ENCODE results near the gene SECISBP2L.

Gene SECISBP2L

GRCh38 chr15:49059491-49059890 lies 13.2 kb upstream of the SECISBP2L start:
- no peak for DNase-seq

- DNase-seq, result no peak
Measured at GRCh38 chr15:49058559-49058958, 12.3 kb upstream of the SECISBP2L start.

GRCh38 chr15:49055630-49056029 lies 9.4 kb upstream of the SECISBP2L start:
- DNase-seq, result no peak

- DNase-seq, result no peak
Measured at GRCh38 chr15:49052662-49053061, 6.4 kb upstream of the SECISBP2L start.

GRCh38 chr15:49047456-49047855 lies 1.2 kb upstream of the SECISBP2L start:
- DNase-seq, result no peak

GRCh38 chr15:49045751-49046219 lies 461 bp downstream of the SECISBP2L start:
- no peak for DNase-seq

GRCh38 chr15:49044766-49045606 lies 1.3 kb downstream of the SECISBP2L start:
- DNase-seq, result no peak

GRCh38 chr15:49044002-49044401 lies 2.2 kb downstream of the SECISBP2L start:
- DNase-seq, result no peak

- DNase-seq, result no peak
Measured at GRCh38 chr15:49042165-49042564, 4.1 kb downstream of the SECISBP2L start.

- DNase-seq, result no peak
Measured at GRCh38 chr15:49041426-49041825, 4.8 kb downstream of the SECISBP2L start.

- no peak for DNase-seq
Measured at GRCh38 chr15:49040151-49040550, 6.1 kb downstream of the SECISBP2L start.

GRCh38 chr15:49038382-49038781 lies 7.9 kb downstream of the SECISBP2L start:
- DNase-seq, result no peak

- no peak for DNase-seq
Measured at GRCh38 chr15:49037546-49037940, 8.7 kb downstream of the SECISBP2L start.

GRCh38 chr15:49036650-49037545 lies 9.3 kb downstream of the SECISBP2L start:
- DNase-seq, result no peak

- no peak for DNase-seq
Measured at GRCh38 chr15:49035825-49036224, 10.4 kb downstream of the SECISBP2L start.

- DNase-seq, result no peak
Measured at GRCh38 chr15:49032601-49033145, 13.6 kb downstream of the SECISBP2L start.

GRCh38 chr15:49031804-49032203 lies 14.4 kb downstream of the SECISBP2L start:
- DNase-seq, result no peak

- DNase-seq, result no peak
Measured at GRCh38 chr15:49026700-49027099, 19.5 kb downstream of the SECISBP2L start.

- no peak for DNase-seq
Measured at GRCh38 chr15:49024840-49025239, 21.4 kb downstream of the SECISBP2L start.

GRCh38 chr15:49023354-49023753 lies 22.9 kb downstream of the SECISBP2L start:
- no peak for DNase-seq

- DNase-seq, result no peak
Measured at GRCh38 chr15:49015896-49016295, 30.4 kb downstream of the SECISBP2L start.

- no peak for DNase-seq
Measured at GRCh38 chr15:48999314-48999713, 46.9 kb downstream of the SECISBP2L start.

- DNase-seq, result no peak
Measured at GRCh38 chr15:48996276-48996675, 50.0 kb downstream of the SECISBP2L start.
